DOHH2 (cell line): ENCODE measurements around the gene NPNT.

Experiments used
- H3F3A ChIP-seq: fragments of 200-600 bp; sonication (generic), shearing (Covaris generic); 2 replicates; pipeline ENCODE4 v1.6.0; 2016; ENCODE audit warnings: antibody characterized with exemption, mild to moderate bottlenecking; ENCODE audit not compliant: control insufficient read depth, insufficient read depth
- H3K27ac ChIP-seq: fragments of 200-600 bp; sonication (generic); 2 replicates; pipeline ENCODE4 v1.5.1; 2014; ENCODE audit warnings: low read depth, mild to moderate bottlenecking, low read length, moderate library complexity
- H3K27me3 ChIP-seq: fragments of 200-600 bp; sonication (generic); 2 replicates; pipeline ENCODE4 v1.6.1; 2014; ENCODE audit warnings: mild to moderate bottlenecking, low read length, mixed read lengths; ENCODE audit not compliant: control insufficient read depth
- H3K36me3 ChIP-seq: fragments of 200-600 bp; sonication (generic); 2 replicates; pipeline ENCODE4 v1.6.1; 2014; ENCODE audit warnings: mild to moderate bottlenecking, low read length, moderate library complexity, mixed read lengths; ENCODE audit not compliant: control insufficient read depth
- H3K4me1 ChIP-seq: fragments of 200-600 bp; sonication (generic); 2 replicates; pipeline ENCODE4 v1.6.1; 2014; ENCODE audit warnings: mild to moderate bottlenecking, low read length, mixed read lengths; ENCODE audit not compliant: control insufficient read depth
- H3K4me2 ChIP-seq: fragments of 200-600 bp; sonication (generic); 2 replicates; pipeline ENCODE4 v1.6.0; 2014; ENCODE audit warnings: mild to moderate bottlenecking, low read length, moderate library complexity
- H3K4me3 ChIP-seq: fragments of 200-600 bp; sonication (generic); 2 replicates; pipeline ENCODE4 v1.5.1; 2014; ENCODE audit warnings: mild to moderate bottlenecking, low read length, mixed read lengths
- H3K79me2 ChIP-seq: fragments of 200-600 bp; sonication (generic); 2 replicates; pipeline ENCODE4 v1.6.1; 2014; ENCODE audit warnings: mild to moderate bottlenecking, low read length, mixed read lengths; ENCODE audit not compliant: control insufficient read depth
- H3K9me2 ChIP-seq: fragments of 200-600 bp; sonication (generic); replicated peaks from 2 replicates; pipeline ENCODE4 v1.6.1; 2014; ENCODE audit warnings: mild to moderate bottlenecking, low read length, mixed read lengths; ENCODE audit not compliant: control insufficient read depth
- H3K9me3 ChIP-seq: fragments of 200-600 bp; sonication (generic); 2 replicates; pipeline ENCODE4 v1.6.1; 2014; ENCODE audit warnings: antibody characterized with exemption, low read length, mixed read lengths; ENCODE audit not compliant: control insufficient read depth, insufficient read depth
- H4K20me1 ChIP-seq: fragments of 200-600 bp; sonication (generic); 2 replicates; pipeline ENCODE4 v1.6.0; 2014; ENCODE audit warnings: low read depth, mild to moderate bottlenecking, antibody characterized with exemption, low read length, moderate library complexity; ENCODE audit not compliant: control insufficient read depth, insufficient read depth
- CTCF ChIP-seq: fragments of 200-600 bp; sonication (generic); IDR thresholded peaks from one replicate; pipeline ENCODE4 v1.5.1; 2014; ENCODE audit warnings: antibody characterized with exemption, mild to moderate bottlenecking, low read depth, low read length; ENCODE audit not compliant: poor library complexity, severe bottlenecking
- EZH2phosphoT487 ChIP-seq: fragments of 200-600 bp; sonication (generic); IDR thresholded peaks from 2 replicates; pipeline ENCODE4 v1.6.1; 2017; ENCODE audit warnings: borderline replicate concordance, mild to moderate bottlenecking, antibody characterized with exemption, low read length, moderate library complexity, mixed read lengths

NPNT gene

GRCh38 chr4:105978684-105979296 lies 83.5 kb downstream of the NPNT start:
- TF ChIP-seq CTCF (no peak), EZH2phosphoT487 (no peak)
- Histone ChIP-seq H3K27me3 (no peaks in the 10 kb centered on the region), H3K36me3 (no peaks in the 10 kb centered on the region), H3K9me3 (no peaks in the 10 kb centered on the region), H3F3A (no peaks in the 10 kb centered on the region), H3K4me2 (no peak overlapping the region), H3K79me2 (no peaks in the 10 kb centered on the region), H3K4me1 (no peaks in the 10 kb centered on the region), H3K9me2 (no peaks in the 10 kb centered on the region), H3K27ac (no peak overlapping the region), H3K4me3 (no peak overlapping the region), H4K20me1 (no peaks in the 10 kb centered on the region)

GRCh38 chr4:105979506-105979905 lies 84.2 kb downstream of the NPNT start:
- no peak overlapping the region for H3K27ac ChIP-seq
- H3K9me3 ChIP-seq, result no peaks in the 10 kb centered on the region
- H4K20me1 ChIP-seq, result no peaks in the 10 kb centered on the region
- H3K4me3 ChIP-seq, result no peak overlapping the region
- no peaks in the 10 kb centered on the region for H3K9me2 ChIP-seq
- no peaks in the 10 kb centered on the region for H3K4me1 ChIP-seq
- no peaks in the 10 kb centered on the region for H3F3A ChIP-seq
- H3K4me2 ChIP-seq, result no peak overlapping the region
- no peaks in the 10 kb centered on the region for H3K27me3 ChIP-seq
- H3K36me3 ChIP-seq, result no peaks in the 10 kb centered on the region
- TF ChIP-seq EZH2phosphoT487 (no peak), CTCF (no peak)
- H3K79me2 ChIP-seq, result no peaks in the 10 kb centered on the region

GRCh38 chr4:105988671-105989070 lies 93.4 kb downstream of the NPNT start:
- H3K4me1 ChIP-seq, result no peaks in the 10 kb centered on the region
- H3K36me3 ChIP-seq, result no peaks in the 10 kb centered on the region
- no peak overlapping the region for H3K4me3 ChIP-seq
- H3K27ac ChIP-seq, result no peak overlapping the region
- no peaks in the 10 kb centered on the region for H3K9me3 ChIP-seq
- H3K9me2 ChIP-seq, result no peaks in the 10 kb centered on the region
- no peaks in the 10 kb centered on the region for H3K27me3 ChIP-seq
- TF ChIP-seq EZH2phosphoT487, result no peak
- no peak for TF ChIP-seq CTCF
- H3K4me2 ChIP-seq, result no peak overlapping the region
- H3K79me2 ChIP-seq, result no peaks in the 10 kb centered on the region
- no peaks in the 10 kb centered on the region for H3F3A ChIP-seq
- H4K20me1 ChIP-seq, result no peaks in the 10 kb centered on the region
